Activated CD4-positive, CD25-positive, alpha-beta regulatory T cell treated with anti-CD3 and anti-CD28 coated beads, Interleukin-2, amount 50 U/mL, for 24 hours (primary cell): ENCODE data around the gene FBXO9.
"Not testable (repeated sequence)": the region's sequence is repeated elsewhere in the genome, so short reads cannot be mapped to it uniquely, and the experiment has no call there.

ENCODE experiments used
- ATAC-seq, 2 donors: fragments of 150-1000 bp; cut with Tn5 transposase; one replicate each; pipeline ENCODE4 v1.10.0; 2021; ENCODE audit warnings: mild to moderate bottlenecking in 1 of 2, moderate library complexity in 1 of 2

The FBXO9 gene

DNA sequence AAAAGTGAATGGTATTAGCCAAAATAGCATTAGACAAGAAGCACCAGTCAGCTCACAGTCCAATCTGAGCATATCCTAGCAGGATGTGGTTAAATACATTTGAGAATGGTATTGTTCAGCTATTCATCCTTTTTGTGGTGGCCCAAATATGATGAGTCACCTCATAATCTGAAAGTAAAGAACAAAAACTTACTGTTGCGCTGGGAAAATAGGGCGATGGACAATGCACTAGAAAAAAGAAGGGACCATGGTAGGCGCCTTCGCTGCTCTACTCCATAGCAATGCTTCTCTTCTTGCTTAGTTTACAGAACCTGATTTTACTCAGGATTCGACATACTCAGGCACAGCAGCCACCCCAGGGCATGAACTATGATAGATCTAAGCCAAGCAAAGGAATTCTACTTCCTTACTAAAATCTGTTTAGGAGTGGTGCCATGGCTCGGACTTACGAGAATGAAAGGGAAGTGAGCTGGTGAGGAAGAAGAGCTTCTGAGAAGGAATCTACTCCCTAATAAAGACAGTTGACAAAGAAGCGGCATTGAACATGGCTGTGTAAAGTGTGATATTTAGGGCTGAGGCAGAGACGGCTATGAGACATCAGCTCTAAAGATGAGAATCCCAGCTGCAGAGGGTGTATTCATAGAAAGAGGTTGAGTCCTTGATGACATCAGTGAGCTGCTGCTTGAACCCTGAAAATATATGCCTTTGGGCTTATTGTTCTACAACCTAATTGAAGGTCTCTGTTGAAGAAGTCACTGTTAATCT, 16.6 kb upstream of the FBXO9 start:
- peak; percentile 91 to 92 for ATAC-seq

DNA sequence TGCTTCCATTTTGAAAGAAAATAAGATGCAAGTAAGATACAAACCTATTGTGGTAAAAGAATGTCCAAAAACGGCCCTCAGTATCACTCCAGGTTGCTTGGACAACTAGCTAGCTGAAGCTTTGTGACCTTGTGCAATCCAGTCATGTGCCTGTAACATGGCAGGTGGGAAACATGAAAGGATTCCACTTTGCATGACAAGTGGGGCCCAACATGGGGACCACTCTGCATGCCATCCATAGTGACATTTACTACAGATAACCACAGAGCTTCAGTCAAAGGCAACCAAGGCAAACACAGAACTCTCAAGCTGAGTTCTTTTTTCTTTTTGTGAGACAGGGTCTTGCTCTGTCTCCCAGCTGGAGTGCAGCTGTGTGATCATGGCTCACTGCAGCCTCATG, 15.8 kb upstream of the FBXO9 start:
- ATAC-seq = no peak

DNA sequence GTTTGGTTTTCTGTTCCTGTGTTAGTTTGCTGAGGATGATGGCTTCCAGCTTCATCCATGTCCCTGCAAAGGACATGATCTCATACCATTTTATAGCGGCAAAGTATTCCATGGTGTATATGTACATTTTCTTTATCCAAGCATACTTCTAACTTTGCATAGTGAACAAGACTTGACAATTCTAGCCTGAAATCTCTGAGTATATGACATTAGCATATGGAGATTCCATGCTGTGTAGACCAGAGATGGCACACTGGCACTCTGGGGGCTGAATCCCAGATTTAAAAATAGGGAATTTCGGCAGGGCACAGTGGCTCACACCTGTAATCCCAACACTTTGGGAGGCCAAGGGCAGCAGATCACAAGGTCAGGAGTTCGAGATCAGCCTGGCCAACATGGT, 13.1 kb upstream of the FBXO9 start:
- ATAC-seq = not testable (repeated sequence)

DNA sequence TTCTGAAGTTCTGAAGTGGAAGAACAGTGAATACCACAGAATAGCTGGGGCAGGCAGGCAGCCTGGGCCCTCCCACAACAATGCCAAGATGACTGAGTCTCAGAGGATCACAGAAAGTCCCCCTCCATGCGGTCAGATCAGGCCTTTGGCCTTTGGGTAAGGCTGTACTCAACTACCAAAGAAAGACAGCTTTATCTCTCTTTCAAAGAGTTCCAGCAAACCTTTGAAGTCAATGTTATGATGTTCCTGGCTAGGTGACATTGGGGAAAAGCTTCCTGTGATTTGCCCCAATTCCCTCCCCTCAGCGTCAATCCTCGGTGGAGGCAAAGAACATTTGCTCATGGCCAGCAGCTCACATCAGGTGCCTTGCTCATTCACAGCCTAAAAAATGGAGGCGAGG, 10.7 kb upstream of the FBXO9 start:
- ATAC-seq = no peak

DNA sequence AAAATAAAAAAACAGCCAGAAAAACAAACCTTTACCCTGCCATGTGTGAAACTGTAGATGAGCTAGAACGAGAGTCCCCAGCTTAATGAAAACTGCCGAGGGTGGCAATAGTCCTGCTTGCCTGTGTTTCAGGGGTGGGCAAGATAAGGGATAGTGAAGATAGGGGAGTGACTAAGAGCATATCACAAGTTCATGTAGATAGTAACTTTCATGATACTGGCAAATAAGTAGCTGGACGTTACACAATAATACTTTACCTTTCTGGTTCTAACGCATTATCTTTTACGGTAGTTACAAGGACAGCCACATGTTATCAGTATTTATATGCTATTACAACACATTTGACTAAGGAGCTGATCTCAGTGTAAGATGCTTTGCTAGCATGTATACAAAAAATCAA, 9.3 kb upstream of the FBXO9 start:
- no peak for ATAC-seq

DNA sequence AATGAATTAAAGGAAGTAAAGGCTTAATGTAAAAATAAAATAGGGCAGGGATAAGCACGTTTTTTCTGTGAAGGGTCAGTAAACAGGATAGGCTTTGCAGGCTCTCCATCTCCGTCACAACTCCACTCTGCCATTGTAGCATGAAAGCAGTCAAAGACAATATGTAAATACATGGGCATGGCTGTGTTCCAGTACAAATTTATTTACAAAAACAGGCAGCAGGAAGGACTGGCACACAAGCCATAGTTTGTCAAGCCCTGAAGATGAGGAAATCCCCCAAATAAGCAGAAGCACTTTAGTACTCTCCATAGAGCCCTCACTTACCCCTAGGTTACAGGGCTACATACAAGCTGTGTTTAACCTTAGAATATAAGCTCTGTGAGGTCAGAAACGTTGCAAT, 8.9 kb upstream of the FBXO9 start:
- ATAC-seq = no peak

DNA sequence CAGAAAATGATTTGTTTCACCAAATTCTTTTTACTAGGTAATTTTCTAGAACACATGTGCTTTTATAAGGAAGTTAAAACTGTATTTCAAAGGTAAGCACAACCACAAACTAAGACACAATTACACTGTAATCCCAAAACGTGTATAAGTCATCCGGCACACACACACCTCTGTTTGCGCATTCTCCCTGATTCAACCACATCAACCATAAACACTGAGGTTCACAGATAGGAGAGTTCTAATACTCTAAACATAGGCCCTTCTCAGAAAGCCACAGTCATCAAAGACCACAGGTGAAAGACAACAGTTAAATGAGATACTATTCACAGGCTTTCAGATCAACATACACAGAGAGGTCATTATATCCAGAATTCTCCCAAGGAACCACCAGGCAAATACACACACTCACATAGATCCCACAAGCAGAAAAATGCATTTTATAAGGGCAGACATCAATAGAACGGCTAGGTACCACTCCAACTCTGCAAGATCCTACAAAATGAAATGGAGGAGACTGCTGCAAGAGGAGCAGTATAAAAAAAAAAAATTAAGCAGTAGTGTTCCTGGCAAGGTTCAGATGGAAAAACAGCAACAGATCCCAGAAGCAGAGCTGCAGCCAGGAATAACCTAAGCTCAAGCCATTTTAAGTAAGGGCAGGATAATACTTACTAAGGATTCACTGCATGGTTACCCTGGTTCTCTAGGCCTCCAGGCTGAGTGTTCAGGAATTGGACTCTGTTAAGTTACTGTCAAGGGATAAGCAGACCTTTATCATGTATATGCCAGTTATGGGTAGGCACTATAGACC, 6.6 kb upstream of the FBXO9 start:
- no peak for ATAC-seq

DNA sequence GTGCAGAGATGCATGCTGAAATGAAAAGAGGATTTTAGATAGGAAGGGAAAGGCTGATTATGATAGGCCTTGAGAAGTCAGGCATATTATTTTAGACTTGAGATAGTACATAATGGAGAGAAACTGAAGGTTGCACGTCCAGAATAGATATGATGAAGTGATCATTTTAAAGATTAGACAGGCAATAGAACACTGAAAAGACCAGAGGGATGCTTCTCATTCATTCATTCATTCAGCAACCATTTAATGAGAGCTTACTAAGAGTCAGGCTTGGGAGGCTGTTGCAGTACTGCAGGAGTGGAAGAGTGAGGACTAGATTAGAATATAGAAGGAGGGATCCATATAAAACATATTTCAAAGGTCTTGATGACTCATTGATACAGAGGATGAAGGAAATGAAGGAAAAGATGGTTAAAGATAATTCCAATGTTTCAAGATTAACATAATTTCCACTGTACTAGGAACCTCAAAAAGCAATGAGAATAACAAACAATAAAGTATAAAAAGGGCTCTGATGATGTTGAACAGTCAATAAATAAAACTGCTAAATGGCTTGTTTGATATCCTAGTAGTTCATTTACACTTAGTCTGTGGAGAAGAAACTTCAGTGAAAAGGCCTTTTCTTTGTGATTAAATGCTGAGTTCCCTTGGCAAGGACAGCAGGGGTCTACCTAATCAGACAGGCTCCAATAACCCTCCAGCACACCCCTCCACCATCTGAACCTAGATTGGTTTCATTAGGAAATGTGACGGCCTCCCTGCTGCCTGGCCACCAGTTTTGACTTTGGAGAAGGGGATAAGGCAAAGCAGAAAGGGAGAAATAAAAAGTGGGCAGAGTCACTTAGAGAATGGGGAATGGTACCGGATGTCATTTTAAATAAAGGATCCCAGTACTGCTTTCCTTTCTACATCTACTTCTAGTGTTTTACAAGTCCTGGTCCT, 5.3 kb upstream of the FBXO9 start:
- no peak for ATAC-seq

DNA sequence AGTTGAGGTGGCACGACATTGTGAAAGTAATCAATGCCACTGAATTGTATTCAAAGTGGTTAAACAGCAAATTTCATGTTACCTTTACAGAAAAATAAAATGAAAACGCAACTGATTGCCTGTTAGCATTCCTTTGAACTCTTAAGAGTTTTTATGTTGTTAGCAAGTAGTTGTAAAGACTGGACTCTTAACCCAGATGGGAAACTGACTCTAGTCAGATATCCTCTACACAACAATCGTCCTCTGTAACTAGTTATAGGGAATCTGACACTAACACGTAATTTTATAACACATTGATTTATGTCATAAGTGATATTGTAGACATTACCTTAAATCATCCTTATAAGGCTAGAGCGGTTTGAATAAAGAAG, 3.0 kb upstream of the FBXO9 start:
- no peak for ATAC-seq

DNA sequence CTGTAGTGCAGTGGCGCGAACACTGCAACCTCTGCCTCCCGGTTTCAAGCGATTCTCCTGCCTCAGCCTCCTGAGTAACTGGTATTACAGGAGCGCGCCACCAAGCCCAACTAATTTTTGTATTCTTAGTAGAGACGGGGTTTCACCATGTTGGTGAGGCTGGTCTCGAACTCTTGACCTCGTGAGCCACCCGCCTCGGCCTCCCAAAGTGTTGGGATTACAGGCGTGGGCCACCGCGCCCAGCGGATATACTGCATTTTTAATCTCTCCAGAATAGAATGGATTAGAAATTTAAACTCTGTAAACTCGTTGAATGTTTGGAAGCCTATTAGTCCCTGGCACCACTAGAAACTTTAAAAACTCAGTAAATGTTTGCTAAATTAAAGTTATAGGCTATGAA, 949 bp upstream of the FBXO9 start:
- not testable (repeated sequence) for ATAC-seq

DNA sequence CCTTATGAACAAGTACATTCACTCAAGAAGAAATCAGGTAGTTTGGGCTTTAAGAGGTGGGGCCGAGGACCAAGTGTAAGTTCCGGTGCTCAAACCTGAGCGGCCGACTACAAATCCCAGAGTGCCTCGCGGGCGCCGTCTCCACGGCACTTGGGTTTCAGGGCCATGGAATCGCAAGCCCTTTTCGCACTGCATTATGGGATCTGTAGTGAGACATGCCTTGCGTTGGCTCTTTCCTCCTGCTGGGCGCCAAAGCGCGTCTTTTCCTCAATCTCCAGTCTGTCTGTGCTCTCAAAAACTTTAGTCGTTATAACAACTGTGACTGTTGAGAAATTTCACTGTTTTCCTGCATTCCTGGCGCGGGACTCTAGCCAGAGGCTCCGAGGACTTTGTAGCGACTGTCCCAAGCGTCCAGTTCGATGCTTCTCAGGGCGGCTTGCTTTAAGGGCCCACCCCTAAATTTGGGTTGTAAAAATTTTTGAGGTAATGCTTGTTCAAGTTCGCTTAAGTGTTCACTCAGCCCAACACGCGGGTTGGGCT, 408 bp upstream of the FBXO9 start:
- ATAC-seq = peak; percentile 88 to 89

DNA sequence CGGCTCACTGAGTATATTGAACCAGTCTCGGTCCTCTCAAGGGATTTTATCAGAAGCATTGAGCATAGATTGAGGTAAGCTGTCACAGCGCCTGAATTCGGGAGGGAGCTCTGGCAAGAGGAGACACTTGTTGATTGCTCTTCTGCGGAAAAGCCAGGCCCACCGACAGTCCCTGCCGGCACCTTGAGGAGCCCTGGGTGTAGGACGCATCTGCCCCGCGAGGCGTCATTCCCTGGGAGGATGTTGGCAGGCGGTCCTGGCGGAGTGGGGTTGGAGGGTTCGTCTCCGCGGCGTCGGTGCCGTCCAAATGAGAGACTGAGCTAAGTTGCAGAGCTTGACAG, 843 bp downstream of the FBXO9 start:
- no peak for ATAC-seq

DNA sequence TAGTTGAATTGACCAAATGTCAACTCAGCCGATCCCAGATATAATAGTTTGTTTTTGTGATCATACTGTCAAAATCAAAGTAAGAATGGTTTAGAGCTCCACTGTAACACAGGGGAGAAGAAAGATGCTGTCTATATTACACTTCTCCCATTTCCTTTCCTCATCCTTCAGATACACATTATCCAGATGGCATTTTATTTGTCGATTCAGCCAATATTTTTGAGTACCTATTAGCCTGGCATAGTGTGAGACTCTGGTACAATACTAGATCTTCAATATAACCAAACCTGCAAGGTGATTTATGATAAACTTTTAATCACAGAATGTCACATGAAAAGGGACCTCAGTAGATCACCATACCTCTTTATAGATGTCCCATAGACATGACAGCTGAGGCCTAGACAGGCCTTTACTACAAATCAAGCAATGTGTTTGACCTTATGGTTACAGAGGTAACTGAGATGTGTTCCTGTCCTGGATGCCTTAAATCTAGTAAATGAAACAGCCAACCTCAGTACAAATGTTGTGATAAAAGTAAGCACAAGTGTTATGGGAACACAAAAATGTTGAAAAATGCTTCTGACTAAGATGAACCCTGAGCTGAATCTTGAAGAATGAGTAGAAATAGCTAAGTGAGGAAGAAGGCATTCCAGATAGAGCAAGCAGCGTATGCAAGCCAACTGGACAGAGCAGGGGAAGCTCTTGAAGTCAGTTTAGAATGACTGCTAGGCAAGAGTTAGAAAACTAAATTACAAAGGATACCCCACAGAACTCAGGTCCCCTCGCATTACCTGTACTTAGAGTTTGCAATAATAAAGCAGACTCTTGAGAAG, 1.9 kb downstream of the FBXO9 start:
- ATAC-seq = no peak

DNA sequence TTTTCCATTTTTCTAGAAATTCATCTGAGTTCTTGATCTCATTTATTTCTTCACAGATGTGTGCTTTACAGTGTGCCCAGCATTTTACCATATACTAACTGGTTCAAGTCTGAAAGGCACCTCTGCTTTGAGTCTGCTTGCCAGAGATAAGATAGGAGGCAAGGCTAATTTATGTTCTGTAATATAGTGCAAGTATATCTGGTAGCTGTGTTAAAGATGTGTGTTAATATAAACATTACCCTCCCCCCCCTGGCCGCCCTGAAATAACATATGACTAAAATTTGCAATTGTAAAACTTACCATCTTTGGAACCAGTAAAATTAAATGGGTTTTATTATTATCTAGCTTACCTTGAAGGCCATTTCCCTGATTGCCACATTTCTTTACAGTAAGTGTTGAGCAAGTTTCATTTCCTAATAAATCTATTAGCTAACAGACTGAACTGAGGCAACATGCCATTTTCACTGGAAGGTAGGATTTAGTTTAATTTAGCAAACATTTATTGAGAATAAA, 2.7 kb downstream of the FBXO9 start:
- ATAC-seq = no peak

DNA sequence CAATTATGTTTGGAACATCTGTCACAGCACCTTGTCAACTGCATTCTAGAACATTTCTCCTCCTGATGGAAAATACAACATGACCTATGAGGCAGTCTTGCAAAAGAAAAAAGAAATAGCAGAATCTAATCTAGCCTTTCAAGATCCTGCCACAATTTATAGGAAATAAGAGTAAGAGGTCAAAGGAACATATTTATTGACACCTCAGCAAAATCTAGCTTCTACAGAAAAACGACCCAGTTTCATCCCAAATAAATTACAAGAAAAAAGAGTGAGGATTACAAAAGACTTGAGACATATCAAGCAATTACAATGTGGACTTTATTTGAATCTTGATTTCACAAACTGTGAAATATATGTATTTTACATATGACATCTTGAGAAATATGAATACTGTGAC, 4.2 kb downstream of the FBXO9 start:
- no peak for ATAC-seq

DNA sequence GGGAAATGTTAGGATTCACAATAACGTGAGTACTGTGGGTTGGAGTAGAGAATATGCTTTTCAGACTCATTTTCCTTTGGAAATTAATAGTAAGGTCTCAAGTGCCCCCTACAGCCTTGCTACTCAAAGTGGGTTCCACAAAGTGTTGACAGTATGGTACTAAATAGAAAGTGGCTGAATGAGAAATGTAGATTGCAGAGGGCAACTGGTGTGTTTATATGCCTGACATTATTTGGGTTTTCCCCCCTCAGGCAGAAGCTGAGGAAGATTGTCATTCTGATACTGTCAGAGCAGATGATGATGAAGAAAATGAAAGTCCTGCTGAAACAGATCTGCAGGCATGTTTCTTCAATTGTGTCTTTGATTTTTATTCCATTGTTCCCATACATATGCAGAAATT, 5.6 kb downstream of the FBXO9 start:
- peak; percentile 94 to 97 for ATAC-seq

DNA sequence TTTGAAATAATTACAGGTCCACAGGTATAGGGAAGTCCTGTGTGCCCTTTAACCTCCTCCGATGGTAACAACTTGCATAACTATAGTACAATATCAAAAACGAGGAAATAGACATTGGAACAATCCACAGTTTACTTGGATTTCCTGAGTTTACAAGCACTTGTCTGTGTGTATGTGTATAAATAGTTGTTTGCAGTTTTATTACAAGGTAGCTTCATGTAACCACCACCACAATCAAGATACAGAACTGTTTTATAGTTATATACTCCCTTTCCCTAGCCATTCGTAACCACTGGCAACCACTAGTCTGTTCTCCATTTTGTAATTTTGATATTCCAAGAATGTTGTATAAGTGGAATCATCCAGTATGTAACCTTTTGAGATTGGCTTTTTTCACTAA, 9.1 kb downstream of the FBXO9 start:
- ATAC-seq = no peak

DNA sequence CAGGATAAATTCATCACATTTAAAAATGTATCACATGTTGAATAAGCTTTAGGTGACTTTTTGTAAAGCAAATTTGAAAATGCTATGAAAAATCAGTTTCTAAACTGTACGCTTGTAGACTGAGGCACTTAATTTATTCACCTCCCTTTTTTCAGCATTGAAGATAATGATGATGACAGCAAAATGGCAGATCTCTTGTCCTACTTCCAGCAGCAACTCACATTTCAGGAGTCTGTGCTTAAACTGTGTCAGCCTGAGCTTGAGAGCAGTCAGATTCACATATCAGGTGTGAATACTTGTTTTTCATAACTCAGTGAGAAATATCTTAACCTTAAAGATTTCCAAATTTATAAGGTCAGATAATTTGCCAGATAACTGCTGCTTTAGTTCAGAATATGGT, 15.6 kb downstream of the FBXO9 start:
- no peak for ATAC-seq

DNA sequence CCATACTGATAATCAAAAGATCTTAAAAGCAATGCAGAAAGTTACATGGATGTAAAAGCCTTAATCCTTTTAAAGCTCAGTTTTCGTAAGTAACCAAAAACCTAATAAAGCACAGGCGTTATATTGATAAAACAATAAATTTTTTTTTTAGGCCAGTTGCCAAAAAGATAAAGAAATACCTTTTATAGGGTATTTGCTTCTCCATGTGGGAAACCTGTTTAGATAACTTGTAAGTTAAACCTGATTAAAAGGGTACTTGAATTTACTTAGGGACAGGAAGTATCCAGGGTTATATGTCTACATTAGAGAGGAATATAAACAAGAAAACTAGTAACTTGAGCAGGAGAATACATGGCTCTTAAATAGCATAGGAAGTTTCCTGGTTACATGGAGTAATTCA, 21.1 kb downstream of the FBXO9 start:
- no peak for ATAC-seq

DNA sequence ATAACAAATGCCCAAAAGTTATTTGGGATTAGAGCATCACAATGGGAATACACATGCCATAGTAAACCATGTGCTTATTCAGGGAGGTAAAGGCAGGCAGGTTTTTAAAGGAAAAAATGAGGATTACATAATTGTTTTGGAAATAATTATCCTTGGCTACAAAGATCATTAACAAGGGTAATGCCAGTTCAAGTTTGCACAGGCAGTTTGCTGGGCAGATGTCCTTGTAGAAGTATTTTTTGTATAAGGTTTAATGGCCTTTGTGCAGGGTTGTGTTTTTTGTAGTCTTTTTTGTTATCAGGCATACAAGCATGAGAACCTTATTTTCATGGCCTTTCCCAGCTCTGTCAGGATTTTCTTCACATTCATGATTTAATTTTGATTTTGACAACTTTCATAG, 24.7 kb downstream of the FBXO9 start:
- no peak for ATAC-seq

DNA sequence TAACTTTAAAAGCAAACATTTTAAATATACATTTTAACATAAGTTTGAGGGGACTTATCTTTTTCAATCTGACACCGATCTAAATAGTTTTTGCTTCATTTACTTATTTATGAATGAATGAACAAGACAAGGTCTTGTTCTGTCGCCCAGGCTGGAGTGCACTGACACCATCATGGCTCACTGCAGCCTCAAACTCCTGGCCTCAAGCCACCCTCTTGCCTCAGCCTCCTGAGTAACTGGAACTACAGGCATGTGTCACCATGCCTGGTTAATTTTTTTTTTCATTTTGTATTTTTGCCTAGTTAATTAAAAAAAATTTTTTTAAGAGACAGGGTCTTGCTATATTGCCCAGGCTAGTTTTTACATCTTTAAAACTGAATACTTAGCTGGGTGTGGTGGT, 25.4 kb downstream of the FBXO9 start:
- ATAC-seq = no peak

DNA sequence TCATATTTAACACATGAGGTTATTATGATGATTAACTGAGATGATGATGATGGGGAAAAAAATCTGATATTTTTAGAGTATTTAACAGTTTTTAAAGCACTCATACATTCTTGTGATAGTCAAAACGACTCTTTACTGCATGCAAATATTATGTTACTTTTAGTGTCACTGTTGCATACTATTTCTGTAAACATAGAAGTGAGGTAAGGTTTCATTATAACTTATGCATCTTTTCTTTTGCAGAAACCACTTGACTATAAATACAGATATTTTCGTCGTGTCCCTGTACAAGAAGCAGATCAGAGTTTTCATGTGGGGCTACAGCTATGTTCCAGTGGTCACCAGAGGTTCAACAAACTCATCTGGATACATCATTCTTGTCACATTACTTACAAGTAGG, 30.1 kb downstream of the FBXO9 start:
- ATAC-seq = no peak
